GM18498 (cell line): ENCODE measurements around the gene HOXA4.

Experiments used
- ATAC-seq: cut with Tn5 transposase; IDR thresholded peaks from one replicate; pipeline ENCODE4 v1.9.1; 2021; ENCODE audit warnings: mild to moderate bottlenecking, moderate library complexity; ENCODE audit not compliant: unreplicated experiment

Gene HOXA4

GRCh38 chr7:27130540-27131389 lies at the start of gene HOXA4:
Gene HOXA4, minus strand, starts transcription at chr7:27130757. Its CDS starts 24 bp downstream, at chr7:27130733.
- peak; percentile 85 for ATAC-seq

- ATAC-seq = no peak
Measured at GRCh38 chr7:27179503-27180430, 49.2 kb upstream of the HOXA4 start.

- no peak for ATAC-seq
Measured at GRCh38 chr7:27179030-27179429, 48.5 kb upstream of the HOXA4 start.

GRCh38 chr7:27178366-27178765 lies 47.8 kb upstream of the HOXA4 start:
- ATAC-seq = no peak

- no peak for ATAC-seq
Measured at GRCh38 chr7:27177795-27178320, 47.3 kb upstream of the HOXA4 start.

- no peak for ATAC-seq
Measured at GRCh38 chr7:27176962-27177794, 46.6 kb upstream of the HOXA4 start.

GRCh38 chr7:27176524-27176845 lies 45.9 kb upstream of the HOXA4 start:
- no peak for ATAC-seq

GRCh38 chr7:27175626-27176523 lies 45.3 kb upstream of the HOXA4 start:
- ATAC-seq = no peak

- no peak for ATAC-seq
Measured at GRCh38 chr7:27174874-27175625, 44.5 kb upstream of the HOXA4 start.

- no peak for ATAC-seq
Measured at GRCh38 chr7:27173956-27174873, 43.7 kb upstream of the HOXA4 start, which contains the start of gene HOXA10. Gene HOXA10, minus strand, starts transcription at chr7:27174320. Its CDS starts 14 bp downstream, at chr7:27174306.

GRCh38 chr7:27173511-27173955 lies 43.0 kb upstream of the HOXA4 start:
- no peak for ATAC-seq

- ATAC-seq = no peak
Measured at GRCh38 chr7:27172823-27173510, 42.4 kb upstream of the HOXA4 start.

GRCh38 chr7:27172315-27172774 lies 41.8 kb upstream of the HOXA4 start:
- ATAC-seq = no peak

GRCh38 chr7:27171637-27172314 lies 41.2 kb upstream of the HOXA4 start:
- no peak for ATAC-seq

GRCh38 chr7:27171325-27171636 lies 40.7 kb upstream of the HOXA4 start:
- ATAC-seq = no peak

- ATAC-seq = no peak
Measured at GRCh38 chr7:27170426-27171324, 40.1 kb upstream of the HOXA4 start.
